ENCODE results near the gene TRIM46. TPM values are rescaled to one million over a fixed set of nuclear protein-coding genes. Genes with fewer than 3 reads are reported as not detected.
A peak's percentile ranks its signal among the peaks of the same experiment; 100 is the strongest.

The TRIM46 gene
- total and polyA plus RNA-seq, 9 of the 15 experiments (the other 6 are each of a cell fraction or from before 2014, with no cell fraction given) = 0.05 to 0.60 (median 0.16) TPM; not detected in 3

GRCh38 chr1:155172732-155173477, 744 bp upstream of the TRIM46 start, which contains the start of gene KRTCAP2 (continued):
- TF ChIP-seq, protein P1, sequence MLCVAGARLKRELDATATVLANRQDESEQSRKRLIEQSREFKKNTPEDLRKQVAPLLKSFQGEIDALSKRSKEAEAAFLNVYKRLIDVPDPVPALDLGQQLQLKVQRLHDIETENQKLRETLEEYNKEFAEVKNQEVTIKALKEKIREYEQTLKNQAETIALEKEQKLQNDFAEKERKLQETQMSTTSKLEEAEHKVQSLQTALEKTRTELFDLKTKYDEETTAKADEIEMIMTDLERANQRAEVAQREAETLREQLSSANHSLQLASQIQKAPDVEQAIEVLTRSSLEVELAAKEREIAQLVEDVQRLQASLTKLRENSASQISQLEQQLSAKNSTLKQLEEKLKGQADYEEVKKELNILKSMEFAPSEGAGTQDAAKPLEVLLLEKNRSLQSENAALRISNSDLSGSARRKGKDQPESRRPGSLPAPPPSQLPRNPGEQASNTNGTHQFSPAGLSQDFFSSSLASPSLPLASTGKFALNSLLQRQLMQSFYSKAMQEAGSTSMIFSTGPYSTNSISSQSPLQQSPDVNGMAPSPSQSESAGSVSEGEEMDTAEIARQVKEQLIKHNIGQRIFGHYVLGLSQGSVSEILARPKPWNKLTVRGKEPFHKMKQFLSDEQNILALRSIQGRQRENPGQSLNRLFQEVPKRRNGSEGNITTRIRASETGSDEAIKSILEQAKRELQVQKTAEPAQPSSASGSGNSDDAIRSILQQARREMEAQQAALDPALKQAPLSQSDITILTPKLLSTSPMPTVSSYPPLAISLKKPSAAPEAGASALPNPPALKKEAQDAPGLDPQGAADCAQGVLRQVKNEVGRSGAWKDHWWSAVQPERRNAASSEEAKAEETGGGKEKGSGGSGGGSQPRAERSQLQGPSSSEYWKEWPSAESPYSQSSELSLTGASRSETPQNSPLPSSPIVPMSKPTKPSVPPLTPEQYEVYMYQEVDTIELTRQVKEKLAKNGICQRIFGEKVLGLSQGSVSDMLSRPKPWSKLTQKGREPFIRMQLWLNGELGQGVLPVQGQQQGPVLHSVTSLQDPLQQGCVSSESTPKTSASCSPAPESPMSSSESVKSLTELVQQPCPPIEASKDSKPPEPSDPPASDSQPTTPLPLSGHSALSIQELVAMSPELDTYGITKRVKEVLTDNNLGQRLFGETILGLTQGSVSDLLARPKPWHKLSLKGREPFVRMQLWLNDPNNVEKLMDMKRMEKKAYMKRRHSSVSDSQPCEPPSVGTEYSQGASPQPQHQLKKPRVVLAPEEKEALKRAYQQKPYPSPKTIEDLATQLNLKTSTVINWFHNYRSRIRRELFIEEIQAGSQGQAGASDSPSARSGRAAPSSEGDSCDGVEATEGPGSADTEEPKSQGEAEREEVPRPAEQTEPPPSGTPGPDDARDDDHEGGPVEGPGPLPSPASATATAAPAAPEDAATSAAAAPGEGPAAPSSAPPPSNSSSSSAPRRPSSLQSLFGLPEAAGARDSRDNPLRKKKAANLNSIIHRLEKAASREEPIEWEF (CRISPR knock-in tag; IDR thresholded peaks at IDR 0.05) = no peak
- TF ChIP-seq MCM3 (IDR thresholded peaks at IDR 0.05) (no peak), GABPA (tag; conservative IDR thresholded peaks at IDR 0.05; ENCODE audit: low read depth) (0 out of 2 replicates have a peak, but pooled peaks have one; percentile 45), GABPB1 (CRISPR knock-in tag; IDR thresholded peaks at IDR 0.05) (peak; percentile 65; the same call in 1 of the 2 replicates), SMC3 (conservative IDR thresholded peaks at IDR 0.05; ENCODE audit: insufficient read depth, low read depth, low read length) (peak; percentile 71), ZHX1 (conservative IDR thresholded peaks at IDR 0.05; ENCODE audit: low read length) (0 out of 2 replicates have a peak, but pooled peaks have one; percentile 69), KDM2B (CRISPR knock-in tag; IDR thresholded peaks at IDR 0.05) (0 out of 2 replicates have a peak, but pooled peaks have one; percentile 31), XRCC4 (IDR thresholded peaks at IDR 0.05; ENCODE audit: extremely low read depth, insufficient read depth, insufficient read length) (no peak), ZNF57 (CRISPR knock-in tag; IDR thresholded peaks at IDR 0.05) (no peak), HES1 (IDR thresholded peaks at IDR 0.05; ENCODE audit: low read depth) (no peak), NFRKB (IDR thresholded peaks at IDR 0.05; ENCODE audit: low read depth) (peak; percentile 65; the same call in 1 of the 2 replicates), TGIF2 (CRISPR knock-in tag; IDR thresholded peaks at IDR 0.05) (no peak), NBN (IDR thresholded peaks at IDR 0.05; ENCODE audit: low read depth) (no peak), HMGN3 (IDR thresholded peaks at IDR 0.05; ENCODE audit: borderline replicate concordance, extremely low read depth, insufficient read length, low read depth, low read length) (peak; percentile 65)
